PFSK-1 (cell line): ENCODE data around the gene KCNK13.

Experiments used
- FOXP2 ChIP-seq: optimal IDR thresholded peaks from 2 replicates; pipeline ENCODE3; 2011; ENCODE audit warnings: borderline replicate concordance, control low read depth, inconsistent platforms; ENCODE audit not compliant: insufficient read depth; ENCODE audit errors: extremely low read length, extremely low read depth
- POLR2AphosphoS5 ChIP-seq: IDR thresholded peaks from 2 replicates; pipeline ENCODE4 v1.6.1; 2012; ENCODE audit warnings: low read depth, mild to moderate bottlenecking, control low read depth, low read length, moderate library complexity
- REST ChIP-seq, 2 experiments: IDR thresholded peaks; 2 replicates each; pipeline versions ENCODE4 v1.6.1 to v1.8.0; 2011 to 2012; ENCODE audit warnings: low read depth in 2 of 2, low read length in 2 of 2, control low read depth in 1 of 2, inconsistent platforms in 1 of 2, mild to moderate bottlenecking in 1 of 2, moderate library complexity in 1 of 2; ENCODE audit not compliant: insufficient read depth in 1 of 2

- no peak for TF ChIP-seq FOXP2
- TF ChIP-seq POLR2AphosphoS5: no peak
- no peak for TF ChIP-seq REST (IDR thresholded peaks at IDR 0.05; ENCODE audit: insufficient read depth in 1 of 2, low read depth in 2 of 2, low read length in 2 of 2)
Observed at GRCh38 chr14:90161129-90161528, 99.3 kb downstream of the KCNK13 start.
